Activated CD8-positive, alpha-beta memory T cell treated with anti-CD3 and anti-CD28 coated beads, Interleukin-2, amount 50 U/mL, for 24 hours (primary cell): Measurements from ENCODE around the gene ZNF732.
"Not testable (repeated sequence)": the region's sequence is repeated elsewhere in the genome, so short reads cannot be mapped to it uniquely, and the experiment has no call there.

Experiments used
- DNase-seq: peaks from one replicate; pipeline ENCODE4 v3.0.0-alpha.2; 2020; ENCODE audit errors: extremely low read depth

ZNF732 gene

DNA sequence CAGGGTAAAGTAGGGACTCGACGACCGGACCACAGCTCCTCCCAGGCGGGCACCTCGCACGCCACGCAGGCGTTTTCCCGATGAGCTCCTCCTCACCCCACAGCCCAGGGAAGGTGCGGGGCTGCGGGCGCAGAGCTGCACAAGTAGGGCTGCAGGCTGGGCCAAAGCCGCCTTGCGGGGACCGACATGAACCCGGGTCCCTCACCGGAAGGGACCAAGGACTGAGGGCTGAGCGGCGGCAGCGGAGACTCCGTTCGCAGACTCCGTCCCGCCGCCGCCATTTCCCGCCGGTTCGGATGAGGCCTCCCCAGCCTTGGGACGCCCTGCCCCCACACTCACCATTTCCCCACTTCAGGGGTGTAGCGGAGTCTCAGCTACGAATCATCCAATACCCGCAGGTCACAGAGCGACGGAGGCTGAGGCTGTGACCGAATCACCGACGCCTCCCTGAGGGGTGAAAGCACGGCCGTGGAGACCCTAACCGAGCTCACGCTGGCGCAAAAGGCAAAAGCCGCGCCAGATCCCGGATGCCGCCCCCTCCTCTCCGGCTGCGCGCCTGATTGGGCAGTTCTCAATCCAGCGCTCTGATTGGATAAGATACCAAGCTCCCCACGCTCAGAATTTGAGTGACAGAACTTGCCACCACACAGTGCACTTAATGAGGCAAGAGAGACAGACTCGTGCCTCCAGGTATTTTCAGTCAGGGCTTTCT, at the start of gene ZNF732:
TSS of gene ZNF732 (minus strand) at position 506 of the 712 bp plus-strand sequence. CDS start at position 342, 164 bp downstream.
- no peak for DNase-seq

- DNase-seq = no peak
Observed at GRCh38 chr4:340011-340410, 34.7 kb upstream of the ZNF732 start.

DNA sequence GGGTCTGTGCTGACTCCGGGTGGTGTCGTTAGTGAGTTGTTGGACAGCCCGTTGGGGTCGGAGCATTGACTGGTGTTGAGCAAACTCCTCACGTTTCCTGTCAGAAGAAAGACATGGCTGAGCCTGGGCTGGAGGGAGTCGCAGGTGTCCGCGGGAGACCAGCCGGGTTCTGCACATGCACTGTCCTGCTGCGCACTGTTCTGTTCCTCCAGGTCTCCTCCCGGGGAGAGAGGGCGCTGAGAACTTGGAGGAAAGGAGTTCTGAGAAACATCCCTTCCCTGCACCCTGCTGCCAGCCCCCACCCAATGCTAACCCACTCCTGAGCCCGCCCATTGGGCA, 33.5 kb upstream of the ZNF732 start:
- no peak for DNase-seq

- DNase-seq = peak; percentile 7
Observed at GRCh38 chr4:337932-338758, 32.9 kb upstream of the ZNF732 start.

DNA sequence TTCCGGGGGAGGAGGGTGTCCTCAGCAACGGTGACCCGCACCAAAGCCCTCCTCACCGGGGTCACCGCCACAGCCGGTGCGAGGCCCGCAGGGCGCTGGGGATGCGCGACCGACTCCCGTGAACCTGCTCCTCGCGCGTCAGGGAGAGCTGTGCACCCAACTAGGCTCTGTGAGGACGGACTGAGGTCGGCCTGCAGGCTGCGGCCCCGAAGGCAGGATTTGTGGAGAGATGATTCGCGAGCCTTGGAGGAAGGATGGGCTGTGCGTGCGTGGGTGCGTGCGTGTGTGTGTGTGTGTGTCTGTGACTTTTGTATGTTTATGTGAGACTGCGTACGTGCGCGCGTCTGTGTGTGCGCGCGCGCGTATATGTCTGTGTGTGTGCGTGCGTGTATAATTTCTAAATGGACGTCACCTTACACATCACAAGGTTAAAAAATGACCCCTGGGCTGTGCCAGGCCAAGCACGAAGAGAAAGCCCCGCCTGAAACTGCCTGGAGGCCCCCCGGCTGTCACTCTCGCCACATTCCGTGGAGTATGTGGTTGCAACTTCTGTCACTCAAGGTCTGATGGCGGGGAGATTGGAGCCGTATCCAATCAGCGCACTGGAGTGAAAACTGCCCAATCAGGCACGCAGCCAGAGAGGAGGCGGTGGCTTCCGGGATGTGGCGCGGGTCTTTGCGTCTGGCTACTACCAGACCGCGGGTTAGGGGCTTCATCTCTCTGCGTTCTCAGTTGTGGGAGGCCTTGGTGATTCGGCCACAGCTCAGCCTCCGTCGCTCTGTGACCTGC, 32.1 kb upstream of the ZNF732 start, which contains the start of gene ZNF141:
TSS of gene ZNF141 (plus strand) at position 672 of the 789 bp plus-strand sequence. CDS start 170 bp downstream, outside the sequence.
- peak; percentile 86 for DNase-seq

DNA sequence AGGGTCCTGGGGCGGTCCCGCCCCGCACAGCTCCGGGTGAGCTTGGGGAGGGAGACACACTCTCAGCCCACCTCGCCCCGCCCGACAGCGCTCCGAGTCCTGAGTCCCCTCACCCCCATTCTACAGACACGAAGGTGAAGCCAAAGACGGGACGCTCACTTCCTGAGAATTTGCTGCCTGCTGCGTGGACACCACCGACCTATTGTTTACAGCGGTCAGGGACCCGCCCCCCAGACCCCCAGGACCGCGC, 31.5 kb upstream of the ZNF732 start:
- no peak for DNase-seq

GRCh38 chr4:336099-336892, 31.0 kb upstream of the ZNF732 start:
- no peak for DNase-seq

DNA sequence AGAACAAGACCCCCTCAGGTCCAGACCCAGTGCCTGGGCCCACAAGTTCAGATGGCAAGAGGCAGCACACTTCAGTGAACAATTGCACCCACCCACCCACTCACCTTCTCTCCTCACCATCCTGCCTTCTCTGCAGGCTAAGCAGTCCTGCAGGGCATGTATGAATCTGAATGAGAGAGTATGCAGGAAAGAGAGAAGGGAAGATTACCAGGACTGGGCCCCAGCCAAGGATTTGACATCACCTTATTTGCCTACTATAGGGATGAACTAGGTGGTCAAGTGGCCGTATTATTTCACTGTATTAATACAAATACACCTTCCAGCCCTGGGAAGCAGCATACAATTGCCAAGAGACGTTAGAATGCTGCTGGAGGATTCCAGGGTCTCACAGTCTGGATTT, 30.2 kb upstream of the ZNF732 start:
- DNase-seq = no peak

GRCh38 chr4:328729-329128, 23.5 kb upstream of the ZNF732 start:
- DNase-seq = no peak

- DNase-seq = no peak
Observed at GRCh38 chr4:314296-314903, 9.1 kb upstream of the ZNF732 start.

DNA sequence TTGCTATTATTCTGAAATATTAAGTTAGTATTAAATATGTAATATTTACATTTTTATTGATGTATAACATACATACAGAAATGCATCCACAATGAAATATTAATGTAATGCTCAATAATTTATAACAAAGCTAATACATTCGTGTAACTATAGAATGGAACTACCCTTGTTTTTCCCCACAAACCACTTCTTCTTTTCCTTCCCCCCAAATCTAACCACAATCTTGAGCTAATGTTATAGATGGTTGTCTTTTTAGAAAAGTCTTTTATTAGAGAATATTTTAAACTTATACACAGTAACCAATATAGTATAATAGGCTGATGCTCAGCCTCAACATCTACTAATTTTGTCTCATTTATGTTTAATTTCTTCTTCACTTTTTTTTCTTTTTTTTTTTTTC, 4.5 kb upstream of the ZNF732 start:
- no peak for DNase-seq

DNA sequence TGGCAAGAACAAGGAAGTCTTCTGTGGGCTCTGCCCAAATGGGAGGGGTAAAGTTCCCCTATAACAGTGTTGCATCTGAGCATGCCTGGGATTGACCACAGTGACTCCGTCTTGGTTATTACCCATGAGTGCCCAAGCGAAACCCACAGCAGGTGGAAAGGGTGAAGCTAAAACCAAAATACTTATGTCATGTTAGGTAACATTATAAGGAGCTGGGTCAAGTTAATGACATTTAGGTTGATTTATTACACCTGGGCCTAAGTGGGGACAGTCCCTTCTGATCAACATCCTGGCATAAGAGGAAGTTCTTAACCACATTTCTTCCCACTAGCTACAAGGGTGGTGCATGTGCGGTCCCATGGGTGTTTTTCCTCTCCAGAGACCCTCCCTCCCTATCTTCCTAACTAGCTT, 1.3 kb upstream of the ZNF732 start:
- DNase-seq = no peak

DNA sequence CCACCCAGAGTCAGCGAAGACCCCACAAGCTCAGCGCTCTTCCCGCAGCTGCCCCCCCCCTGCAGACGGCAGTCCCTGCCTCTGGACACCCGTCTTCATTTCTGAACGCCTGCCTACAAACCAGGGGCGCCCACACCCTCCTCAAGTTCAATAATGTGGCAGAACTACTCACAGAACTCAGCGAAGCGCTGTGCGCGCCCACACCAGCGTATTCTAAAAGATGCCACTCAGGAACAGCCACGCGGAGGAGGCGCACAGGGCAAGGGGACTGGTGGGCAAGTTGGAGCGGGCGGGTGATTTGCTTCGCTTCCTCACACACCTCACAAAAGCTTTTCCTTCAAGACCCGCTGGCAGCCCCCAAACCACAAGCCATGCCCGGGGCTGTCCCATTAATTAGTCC, 758 bp downstream of the ZNF732 start:
- not testable (repeated sequence) for DNase-seq

- no peak for DNase-seq
Observed at GRCh38 chr4:302381-302780, 2.9 kb downstream of the ZNF732 start.

DNA sequence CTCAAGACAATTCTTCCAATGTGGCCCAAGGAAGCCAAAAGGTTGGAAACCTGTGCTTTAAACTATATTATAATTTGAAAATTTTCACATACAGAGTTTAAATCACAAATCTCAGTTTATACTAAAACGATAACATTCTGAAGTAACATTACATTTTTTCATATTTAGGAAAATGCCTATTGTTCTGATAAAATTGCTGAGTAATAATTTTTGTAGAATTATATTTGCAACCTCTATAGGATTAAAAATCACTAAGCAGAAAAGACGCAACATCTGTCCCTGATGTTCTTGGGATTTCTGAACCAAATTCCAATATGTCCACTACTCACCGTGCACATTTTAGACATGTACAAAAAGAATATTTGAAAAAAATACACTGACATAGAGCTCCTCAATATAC, 10.5 kb downstream of the ZNF732 start:
- no peak for DNase-seq

DNA sequence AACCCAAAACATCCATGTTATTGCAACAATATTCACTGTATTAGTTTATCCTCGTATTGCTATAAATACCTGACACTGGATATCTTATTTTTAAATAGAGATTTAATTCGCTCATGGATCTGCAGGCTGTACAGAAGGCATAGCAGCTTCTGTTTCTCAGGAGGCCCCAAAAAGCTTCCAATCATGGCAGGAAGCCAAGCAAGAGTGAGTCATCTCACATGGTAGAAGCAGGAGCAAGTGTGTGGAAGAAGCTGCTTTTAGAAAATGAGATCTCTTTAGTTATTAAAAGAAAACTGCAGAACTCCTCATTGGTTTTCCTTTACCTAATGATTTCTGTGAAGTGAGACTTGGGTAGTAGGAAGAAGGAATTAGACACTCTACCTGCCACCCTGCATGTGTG, 16.4 kb downstream of the ZNF732 start:
- no peak for DNase-seq

GRCh38 chr4:273309-274017, 31.8 kb downstream of the ZNF732 start:
- no peak for DNase-seq

DNA sequence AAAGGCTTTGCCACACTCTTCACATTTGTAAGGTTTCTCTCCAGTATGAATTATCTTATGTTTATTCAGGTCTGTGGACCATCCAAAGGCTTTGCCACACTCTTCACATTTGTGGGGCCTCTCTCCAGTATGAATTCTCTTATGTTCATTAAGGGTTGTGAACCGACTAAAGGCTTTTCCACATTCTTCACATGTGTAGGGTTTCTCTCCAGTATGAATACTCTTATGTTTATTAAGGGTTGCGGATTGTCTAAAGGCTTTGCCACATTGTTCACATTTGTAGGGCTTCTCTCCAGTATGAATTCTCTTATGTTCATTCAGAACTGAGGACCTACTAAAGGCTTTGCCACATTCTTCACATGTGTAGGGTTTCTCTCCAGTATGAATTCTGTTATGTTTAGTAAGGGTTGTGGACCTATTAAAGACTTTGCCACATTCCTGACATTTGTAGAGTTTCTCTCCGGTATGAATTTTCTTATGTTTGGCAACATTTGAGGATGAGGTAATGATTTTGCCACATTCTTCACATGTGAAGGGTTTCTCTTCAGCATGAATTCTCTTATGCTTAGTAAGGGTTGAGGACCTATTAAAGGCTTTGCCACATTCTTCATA, 33.7 kb downstream of the ZNF732 start:
- DNase-seq = no peak

DNA sequence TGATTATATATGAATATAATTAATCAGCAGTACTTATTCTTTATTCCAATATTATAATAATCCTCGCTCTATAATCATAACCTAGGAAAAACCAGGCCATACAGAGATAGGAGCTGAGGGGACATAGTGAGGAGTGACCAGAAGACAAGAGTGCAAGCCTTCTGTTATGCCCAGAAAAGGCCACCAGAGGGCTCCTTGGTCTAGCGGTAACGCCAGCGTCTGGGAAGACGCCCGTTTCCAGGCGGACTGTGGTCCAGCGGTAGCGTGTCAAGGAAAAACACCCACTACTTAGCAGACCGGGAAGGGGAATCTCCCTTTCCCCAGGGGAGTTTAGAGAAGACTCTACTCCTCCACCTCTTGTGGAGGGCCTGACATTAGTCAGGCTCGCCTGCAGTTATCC, 46.0 kb downstream of the ZNF732 start:
- DNase-seq = not testable (repeated sequence)

DNA sequence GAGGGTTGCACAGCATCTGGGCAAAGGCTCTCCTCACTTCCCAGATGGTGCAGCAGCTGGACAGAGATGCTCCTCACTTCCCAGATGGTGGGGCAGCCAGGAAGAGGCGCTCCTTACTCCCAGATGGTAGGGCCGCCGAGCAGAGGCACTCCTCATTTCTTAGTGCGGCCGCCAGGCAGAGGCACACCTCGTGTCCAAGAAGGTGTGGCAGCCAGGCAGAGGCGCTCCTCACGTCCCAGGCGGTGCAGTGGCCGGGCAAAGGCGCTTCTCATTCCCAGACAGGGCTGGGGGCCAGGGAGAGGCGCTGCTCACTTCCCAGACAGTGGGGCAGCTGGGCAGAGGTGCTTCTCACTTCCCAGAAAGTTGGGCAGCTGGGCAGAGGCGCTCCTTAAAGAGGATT, 48.8 kb downstream of the ZNF732 start:
- DNase-seq = no peak
